PFSK-1 (cell line): ENCODE data around the gene MUS81.
A peak's percentile ranks its signal among the peaks of the same experiment; 100 is the strongest.

ENCODE experiments used
- FOXP2 ChIP-seq: optimal IDR thresholded peaks from 2 replicates; pipeline ENCODE3; 2011; ENCODE audit warnings: borderline replicate concordance, control low read depth, inconsistent platforms; ENCODE audit not compliant: insufficient read depth; ENCODE audit errors: extremely low read length, extremely low read depth
- POLR2AphosphoS5 ChIP-seq: IDR thresholded peaks from 2 replicates; pipeline ENCODE4 v1.6.1; 2012; ENCODE audit warnings: low read depth, mild to moderate bottlenecking, control low read depth, low read length, moderate library complexity
- REST ChIP-seq, 2 experiments: IDR thresholded peaks; 2 replicates each; pipeline versions ENCODE4 v1.6.1 to v1.8.0; 2011 to 2012; ENCODE audit warnings: low read depth in 2 of 2, low read length in 2 of 2, control low read depth in 1 of 2, inconsistent platforms in 1 of 2, mild to moderate bottlenecking in 1 of 2, moderate library complexity in 1 of 2; ENCODE audit not compliant: insufficient read depth in 1 of 2
- SIN3A ChIP-seq: IDR thresholded peaks from 2 replicates; pipeline ENCODE4 v1.6.1; 2012; ENCODE audit warnings: mild to moderate bottlenecking, low read length, moderate library complexity, borderline replicate concordance; ENCODE audit not compliant: insufficient read depth
- TAF1 ChIP-seq: IDR thresholded peaks from 2 replicates; pipeline ENCODE4 v1.6.1; 2012; ENCODE audit warnings: low read length, control low read depth, borderline replicate concordance; ENCODE audit not compliant: insufficient read depth

MUS81 gene

GRCh38 chr11:65859812-65860277 is 388 bp upstream of the MUS81 start:
- TF ChIP-seq REST (IDR thresholded peaks at IDR 0.05; ENCODE audit: insufficient read depth in 1 of 2, low read depth in 2 of 2, low read length in 2 of 2) (no peak), TAF1 (no peak; the same call in 1 of the 2 replicates), FOXP2 (no peak), SIN3A (0 out of 2 replicates have a peak, but pooled peaks have one; percentile 10)

GRCh38 chr11:65861165-65861505 is 902 bp downstream of the MUS81 start:
- no peak for TF ChIP-seq TAF1
- peak; percentile 10; the same call in 1 of the 2 replicates for TF ChIP-seq SIN3A

GRCh38 chr11:65861533-65862183 is 1.4 kb downstream of the MUS81 start:
- no peak for TF ChIP-seq POLR2AphosphoS5
- no peak for TF ChIP-seq REST (IDR thresholded peaks at IDR 0.05; ENCODE audit: insufficient read depth in 1 of 2, low read depth in 2 of 2, low read length in 2 of 2)
- no peak for TF ChIP-seq FOXP2
- TF ChIP-seq TAF1: no peak
- no peak for TF ChIP-seq SIN3A

GRCh38 chr11:65862191-65862735 is 2.0 kb downstream of the MUS81 start:
- TF ChIP-seq FOXP2 (no peak), POLR2AphosphoS5 (no peak), SIN3A (no peak), REST (IDR thresholded peaks at IDR 0.05; ENCODE audit: insufficient read depth in 1 of 2, low read depth in 2 of 2, low read length in 2 of 2) (no peak), TAF1 (no peak)

GRCh38 chr11:65862941-65863888 is 3.0 kb downstream of the MUS81 start:
- no peak for TF ChIP-seq REST (IDR thresholded peaks at IDR 0.05; ENCODE audit: insufficient read depth in 1 of 2, low read depth in 2 of 2, low read length in 2 of 2)
- TF ChIP-seq POLR2AphosphoS5: no peak
- TF ChIP-seq SIN3A: no peak
- no peak for TF ChIP-seq TAF1
- no peak for TF ChIP-seq FOXP2
